ENCODE results near the gene MT1M. TPM values are rescaled to one million over a fixed set of nuclear protein-coding genes. Genes with fewer than 3 reads are reported as not detected.

Gene MT1M
- total and polyA plus RNA-seq, 2 experiments from 2014 or later, result 1.1 to 4.7 TPM

DNA sequence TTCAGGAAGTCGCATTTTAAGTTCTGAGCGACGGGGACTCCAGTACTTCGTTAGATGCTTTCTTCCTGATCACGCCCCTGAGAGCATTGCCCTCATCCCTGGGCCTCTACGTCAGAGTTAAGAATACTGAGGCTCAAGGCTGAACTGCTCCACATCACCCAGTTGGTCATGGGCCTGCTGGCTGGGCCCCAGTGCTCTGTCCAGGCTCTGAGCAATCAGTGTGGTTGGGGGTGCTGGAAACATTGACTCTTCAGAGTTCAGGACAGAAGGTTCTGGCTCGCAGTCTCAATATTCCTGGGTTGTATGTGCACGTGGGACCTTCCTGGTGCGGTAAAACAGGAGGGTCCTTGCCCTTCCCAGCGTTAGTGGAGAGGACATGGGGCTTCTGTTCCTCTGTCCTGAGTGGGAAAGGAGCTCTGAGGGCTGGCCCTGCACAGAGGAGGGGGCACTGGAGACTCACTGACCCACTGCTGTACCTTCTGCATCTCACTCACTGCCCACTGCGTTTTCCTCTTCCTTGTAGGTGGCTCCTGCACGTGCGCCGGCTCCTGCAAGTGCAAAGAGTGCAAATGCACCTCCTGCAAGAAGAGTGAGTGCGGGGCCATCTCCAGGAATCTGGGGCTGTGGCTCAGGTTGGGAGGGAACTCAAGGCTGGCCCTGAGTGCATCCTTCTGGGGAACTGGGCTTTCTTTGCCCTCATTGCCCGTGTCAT lies 6.4 kb upstream of the MT1M start (continued):
- TF ChIP-seq, protein P1, sequence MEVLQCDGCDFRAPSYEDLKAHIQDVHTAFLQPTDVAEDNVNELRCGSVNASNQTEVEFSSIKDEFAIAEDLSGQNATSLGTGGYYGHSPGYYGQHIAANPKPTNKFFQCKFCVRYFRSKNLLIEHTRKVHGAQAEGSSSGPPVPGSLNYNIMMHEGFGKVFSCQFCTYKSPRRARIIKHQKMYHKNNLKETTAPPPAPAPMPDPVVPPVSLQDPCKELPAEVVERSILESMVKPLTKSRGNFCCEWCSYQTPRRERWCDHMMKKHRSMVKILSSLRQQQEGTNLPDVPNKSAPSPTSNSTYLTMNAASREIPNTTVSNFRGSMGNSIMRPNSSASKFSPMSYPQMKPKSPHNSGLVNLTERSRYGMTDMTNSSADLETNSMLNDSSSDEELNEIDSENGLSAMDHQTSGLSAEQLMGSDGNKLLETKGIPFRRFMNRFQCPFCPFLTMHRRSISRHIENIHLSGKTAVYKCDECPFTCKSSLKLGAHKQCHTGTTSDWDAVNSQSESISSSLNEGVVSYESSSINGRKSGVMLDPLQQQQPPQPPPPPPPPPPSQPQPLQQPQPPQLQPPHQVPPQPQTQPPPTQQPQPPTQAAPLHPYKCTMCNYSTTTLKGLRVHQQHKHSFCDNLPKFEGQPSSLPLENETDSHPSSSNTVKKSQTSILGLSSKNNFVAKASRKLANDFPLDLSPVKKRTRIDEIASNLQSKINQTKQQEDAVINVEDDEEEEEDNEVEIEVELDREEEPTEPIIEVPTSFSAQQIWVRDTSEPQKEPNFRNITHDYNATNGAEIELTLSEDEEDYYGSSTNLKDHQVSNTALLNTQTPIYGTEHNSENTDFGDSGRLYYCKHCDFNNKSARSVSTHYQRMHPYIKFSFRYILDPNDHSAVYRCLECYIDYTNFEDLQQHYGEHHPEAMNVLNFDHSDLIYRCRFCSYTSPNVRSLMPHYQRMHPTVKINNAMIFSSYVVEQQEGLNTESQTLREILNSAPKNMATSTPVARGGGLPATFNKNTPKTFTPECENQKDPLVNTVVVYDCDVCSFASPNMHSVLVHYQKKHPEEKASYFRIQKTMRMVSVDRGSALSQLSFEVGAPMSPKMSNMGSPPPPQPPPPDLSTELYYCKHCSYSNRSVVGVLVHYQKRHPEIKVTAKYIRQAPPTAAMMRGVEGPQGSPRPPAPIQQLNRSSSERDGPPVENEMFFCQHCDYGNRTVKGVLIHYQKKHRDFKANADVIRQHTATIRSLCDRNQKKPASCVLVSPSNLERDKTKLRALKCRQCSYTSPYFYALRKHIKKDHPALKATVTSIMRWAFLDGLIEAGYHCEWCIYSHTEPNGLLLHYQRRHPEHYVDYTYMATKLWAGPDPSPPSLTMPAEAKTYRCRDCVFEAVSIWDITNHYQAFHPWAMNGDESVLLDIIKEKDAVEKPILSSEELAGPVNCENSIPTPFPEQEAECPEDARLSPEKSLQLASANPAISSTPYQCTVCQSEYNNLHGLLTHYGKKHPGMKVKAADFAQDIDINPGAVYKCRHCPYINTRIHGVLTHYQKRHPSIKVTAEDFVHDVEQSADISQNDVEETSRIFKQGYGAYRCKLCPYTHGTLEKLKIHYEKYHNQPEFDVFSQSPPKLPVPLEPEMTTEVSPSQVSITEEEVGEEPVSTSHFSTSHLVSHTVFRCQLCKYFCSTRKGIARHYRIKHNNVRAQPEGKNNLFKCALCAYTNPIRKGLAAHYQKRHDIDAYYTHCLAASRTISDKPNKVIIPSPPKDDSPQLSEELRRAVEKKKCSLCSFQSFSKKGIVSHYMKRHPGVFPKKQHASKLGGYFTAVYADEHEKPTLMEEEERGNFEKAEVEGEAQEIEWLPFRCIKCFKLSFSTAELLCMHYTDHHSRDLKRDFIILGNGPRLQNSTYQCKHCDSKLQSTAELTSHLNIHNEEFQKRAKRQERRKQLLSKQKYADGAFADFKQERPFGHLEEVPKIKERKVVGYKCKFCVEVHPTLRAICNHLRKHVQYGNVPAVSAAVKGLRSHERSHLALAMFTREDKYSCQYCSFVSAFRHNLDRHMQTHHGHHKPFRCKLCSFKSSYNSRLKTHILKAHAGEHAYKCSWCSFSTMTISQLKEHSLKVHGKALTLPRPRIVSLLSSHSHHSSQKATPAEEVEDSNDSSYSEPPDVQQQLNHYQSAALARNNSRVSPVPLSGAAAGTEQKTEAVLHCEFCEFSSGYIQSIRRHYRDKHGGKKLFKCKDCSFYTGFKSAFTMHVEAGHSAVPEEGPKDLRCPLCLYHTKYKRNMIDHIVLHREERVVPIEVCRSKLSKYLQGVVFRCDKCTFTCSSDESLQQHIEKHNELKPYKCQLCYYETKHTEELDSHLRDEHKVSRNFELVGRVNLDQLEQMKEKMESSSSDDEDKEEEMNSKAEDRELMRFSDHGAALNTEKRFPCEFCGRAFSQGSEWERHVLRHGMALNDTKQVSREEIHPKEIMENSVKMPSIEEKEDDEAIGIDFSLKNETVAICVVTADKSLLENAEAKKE (CRISPR knock-in tag; IDR thresholded peaks at IDR 0.05), result no peak

DNA sequence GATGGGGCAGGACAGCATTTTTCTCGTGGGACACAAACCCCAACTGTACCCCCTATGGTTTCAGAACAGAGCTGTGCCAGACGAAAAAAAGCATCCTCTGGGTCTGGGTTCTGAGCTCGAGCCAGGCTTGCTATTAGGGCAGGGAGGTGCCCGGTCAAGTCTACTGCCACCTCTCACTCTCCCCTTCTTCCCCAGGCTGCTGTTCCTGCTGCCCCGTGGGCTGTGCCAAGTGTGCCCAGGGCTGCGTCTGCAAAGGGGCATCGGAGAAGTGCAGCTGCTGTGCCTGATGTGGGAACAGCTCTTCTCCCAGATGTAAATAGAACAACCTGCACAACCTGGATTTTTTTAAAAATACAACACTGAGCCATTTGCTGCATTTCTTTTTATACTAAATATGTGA lies 5.8 kb upstream of the MT1M start:
- Histone ChIP-seq H4K20me1 (replicated peaks; ENCODE audit: insufficient read depth) (peaks cover 8% of the 10 kb centered on the region; the same call in 1 of the 2 replicates), H3K79me2 (replicated peaks; ENCODE audit: insufficient read depth) (no peaks in the 10 kb centered on the region), H3K27ac (ENCODE audit: low read depth) (no peak overlapping the region), H3K4me1 (ENCODE audit: insufficient read depth) (peaks cover 26% of the 10 kb centered on the region), H3K4me2 (peak overlapping the region; percentile 62; the same call in 1 of the 2 replicates), H3K9me2 (ENCODE audit: insufficient read depth) (no peaks in the 10 kb centered on the region; the same call in 1 of the 2 replicates), H3K27me3 (ENCODE audit: insufficient read depth) (peaks cover 100% of the 10 kb centered on the region), H3K4me3 (0 out of 2 replicates have a peak overlapping the region, but pooled peaks have one; percentile 63), H3K36me3 (ENCODE audit: insufficient read depth) (no peaks in the 10 kb centered on the region), H2AFZ (no peak overlapping the region), H3F3A (replicated peaks; ENCODE audit: low read depth) (peaks cover 10% of the 10 kb centered on the region; the same call in 1 of the 2 replicates)
- H3K4me3 Mint-ChIP-seq, result peak overlapping the region; percentile 82
- no peak overlapping the region for H3K27ac Mint-ChIP-seq
- DNase-seq (ENCODE audit: low spot score) (no peak), ATAC-seq (no peak)
- H3K9me3 Mint-ChIP-seq, result peaks cover 11% of the 10 kb centered on the region; the same call in 1 of the 3 replicates
- H3K27me3 Mint-ChIP-seq (ENCODE audit: insufficient read depth, low read depth, poor library complexity), result peaks cover 91% of the 10 kb centered on the region
- peaks cover 14% of the 10 kb centered on the region; the same call in 1 of the 3 replicates for H3K36me3 Mint-ChIP-seq (ENCODE audit: low read depth)
- H3K4me1 Mint-ChIP-seq, result peaks cover 30% of the 10 kb centered on the region
- TF ChIP-seq CREB1 (CRISPR knock-in tag; IDR thresholded peaks at IDR 0.05; ENCODE audit: low read depth), result no peak
- no peak for TF ChIP-seq ZNF114 (CRISPR knock-in tag; IDR thresholded peaks at IDR 0.05)
- TF ChIP-seq JUNB (IDR thresholded peaks at IDR 0.05; ENCODE audit: unreplicated experiment), result no peak
- TF ChIP-seq STAT1 (IDR thresholded peaks at IDR 0.05; ENCODE audit: unreplicated experiment), result no peak
- TF ChIP-seq, protein P1 (CRISPR knock-in tag; IDR thresholded peaks at IDR 0.05), result no peak
- TF ChIP-seq POLR2AphosphoS5 (IDR thresholded peaks at IDR 0.05; ENCODE audit: low read depth), result no peak

Measured in GM23338 (cell line).